Stimulated activated CD8-positive, alpha-beta memory T cell treated with anti-CD3 and anti-CD28 coated beads, Interleukin-12 subunit alpha, Interleukin-12 subunit beta, amount 100 ng/mL, for 24 hours (primary cell): ENCODE results near the gene PITPNB.

Experiments
- DNase-seq: peaks from one replicate; pipeline ENCODE4 v3.0.0-alpha.2; 2020; ENCODE audit errors: extremely low read depth

Gene PITPNB

DNA sequence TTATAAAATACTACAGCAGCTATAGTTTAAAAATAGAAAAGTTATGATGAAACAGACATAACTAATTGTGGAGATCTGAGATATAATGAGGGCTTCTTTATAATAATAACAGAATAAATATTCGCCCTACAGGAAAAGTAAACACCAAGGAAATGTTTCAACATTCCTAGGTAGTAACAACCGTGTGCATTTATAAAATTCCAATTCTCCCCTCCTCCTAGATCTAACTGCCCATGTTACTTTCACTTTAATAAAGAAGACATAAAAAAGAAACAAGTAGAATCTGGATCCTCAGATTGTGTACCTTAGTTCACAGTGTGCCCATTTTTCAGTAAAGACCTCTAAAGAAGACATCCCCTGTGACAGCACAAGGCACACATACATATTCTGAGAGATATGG lies 59.7 kb downstream of the PITPNB start:
- DNase-seq = no peak

DNA sequence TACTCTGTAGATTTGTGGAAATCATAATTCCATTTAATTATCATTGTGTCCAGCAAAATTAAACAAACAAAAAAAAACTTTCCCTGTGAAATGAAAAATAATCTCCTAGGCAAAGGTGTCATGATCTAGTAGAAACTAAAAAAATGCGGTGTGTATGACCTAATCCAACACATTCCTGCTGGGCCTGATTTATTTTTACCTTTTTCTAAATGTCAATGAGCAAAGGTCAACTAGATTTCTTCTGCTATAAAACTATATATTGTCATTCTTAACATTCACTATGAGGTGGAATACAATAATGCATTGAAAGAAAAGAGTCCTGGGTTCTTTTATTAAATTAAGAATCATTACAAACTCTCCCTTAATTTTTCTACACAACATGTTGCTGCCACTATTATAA lies 60.4 kb downstream of the PITPNB start:
- no peak for DNase-seq

DNA sequence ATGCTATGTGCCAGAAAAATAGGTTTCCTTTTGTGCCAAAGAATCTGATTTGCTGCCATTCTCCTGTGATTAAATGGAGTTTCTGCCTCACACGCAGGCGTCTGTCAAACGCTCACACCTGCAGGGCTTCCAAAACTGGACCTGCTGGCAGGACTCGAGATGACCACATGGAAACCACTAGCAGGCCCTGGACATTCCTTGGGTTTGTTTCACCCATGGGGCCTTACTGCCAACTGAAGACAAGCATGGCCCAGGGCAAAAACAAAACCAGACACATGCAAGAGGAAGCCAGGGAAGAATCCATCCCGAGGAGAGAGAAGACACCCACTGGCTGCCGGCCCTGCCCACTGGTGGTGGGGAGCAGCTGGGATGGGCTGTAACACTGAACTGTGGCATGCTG lies 61.6 kb downstream of the PITPNB start:
- DNase-seq = no peak

DNA sequence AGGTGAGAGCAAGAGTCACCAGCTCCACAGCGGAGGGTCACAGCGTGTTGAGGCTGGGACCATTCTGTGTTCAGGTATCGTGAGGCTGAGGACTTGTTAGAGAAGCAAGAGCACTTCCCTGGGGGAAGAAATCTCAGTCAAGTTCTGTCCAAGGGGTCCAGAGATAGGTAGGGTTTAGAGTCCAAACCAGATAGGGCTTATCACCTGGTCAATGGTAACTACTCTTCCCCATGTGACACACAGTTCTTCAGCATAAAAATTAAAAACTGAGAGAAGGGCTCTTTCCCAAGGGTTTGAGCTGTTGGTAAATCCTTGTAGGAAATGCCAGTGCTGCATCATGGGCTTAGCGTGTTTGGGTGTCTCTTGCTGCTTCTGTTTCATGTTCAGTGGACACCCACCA lies 62.7 kb downstream of the PITPNB start:
- no peak for DNase-seq

DNA sequence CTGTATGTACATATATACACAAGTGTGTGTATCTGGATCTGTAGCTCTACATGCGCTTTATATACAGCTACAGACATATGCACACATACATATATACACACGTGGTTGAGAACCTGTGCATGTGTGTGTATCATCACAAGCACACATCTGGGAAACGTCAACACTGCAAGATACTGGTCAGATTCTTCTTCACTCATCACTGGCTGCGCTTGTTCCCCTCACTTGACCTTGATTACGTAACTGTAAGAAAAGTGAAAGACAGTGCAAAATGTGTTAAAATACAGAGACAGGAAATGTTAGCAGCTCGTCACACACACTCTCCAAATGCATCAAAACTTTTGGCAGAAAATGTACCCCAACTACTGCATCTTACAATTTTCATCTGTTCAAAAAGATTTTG lies 65.6 kb downstream of the PITPNB start:
- DNase-seq = no peak

GRCh38 chr22:27851974-27852746 lies 66.9 kb downstream of the PITPNB start:
- DNase-seq = no peak

- DNase-seq = no peak
These were observed 69.0 kb downstream of the PITPNB start for GRCh38 chr22:27850000-27850521.

- no peak for DNase-seq
These were observed 71.1 kb downstream of the PITPNB start for GRCh38 chr22:27848005-27848404.

- DNase-seq = no peak
These were observed 72.1 kb downstream of the PITPNB start for GRCh38 chr22:27846910-27847309.

DNA sequence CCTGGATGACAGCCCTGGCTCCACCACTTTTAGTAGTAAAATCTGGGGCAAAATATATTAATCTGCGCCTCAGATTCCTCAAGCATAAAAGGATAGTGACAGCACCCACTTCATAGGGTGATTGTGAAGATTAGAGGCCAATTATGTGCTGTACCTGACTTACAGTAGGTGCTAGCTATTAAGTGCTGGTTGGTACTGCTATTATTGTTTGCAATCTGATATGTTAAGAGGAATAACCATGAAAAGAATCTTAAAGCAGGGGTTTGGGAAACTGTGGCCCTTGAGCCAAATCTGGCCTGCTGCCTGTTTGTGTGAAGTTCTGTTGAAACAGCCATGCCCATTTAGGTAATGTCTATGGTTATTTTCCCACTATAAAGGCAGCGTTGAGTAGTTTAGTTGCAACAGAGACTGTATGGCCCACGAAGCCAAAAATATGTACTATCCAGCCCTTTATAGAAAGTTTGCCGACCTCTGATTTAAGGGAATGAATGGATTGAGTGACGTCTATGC lies 72.8 kb downstream of the PITPNB start:
- no peak for DNase-seq

GRCh38 chr22:27845644-27846043 lies 73.4 kb downstream of the PITPNB start:
- DNase-seq = no peak

- DNase-seq = no peak
These were observed 74.1 kb downstream of the PITPNB start for GRCh38 chr22:27844656-27845591.

- no peak for DNase-seq
These were observed 74.8 kb downstream of the PITPNB start for GRCh38 chr22:27844256-27844655.

GRCh38 chr22:27843441-27843840 lies 75.6 kb downstream of the PITPNB start:
- DNase-seq = no peak

GRCh38 chr22:27842669-27843431 lies 76.2 kb downstream of the PITPNB start:
- DNase-seq = no peak

DNA sequence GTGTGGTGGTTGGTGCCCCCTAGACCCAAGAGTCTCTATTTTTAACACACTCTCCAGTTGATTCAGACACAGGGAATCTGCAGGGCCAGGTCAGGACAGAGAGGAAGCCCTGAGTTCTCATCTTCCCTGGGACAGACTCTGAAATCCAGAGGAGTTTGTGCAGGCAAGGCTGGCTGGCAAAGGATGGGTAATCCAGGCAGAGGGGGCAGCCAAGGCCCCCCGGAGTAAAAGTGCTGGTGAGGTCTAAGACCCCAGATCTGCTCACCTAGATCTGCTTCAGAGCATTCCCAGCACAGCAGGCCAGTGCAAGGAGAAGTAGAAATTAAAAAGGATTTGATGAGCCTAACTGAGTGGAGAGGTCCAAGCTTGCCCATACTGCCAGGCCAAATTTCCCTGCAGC lies 76.9 kb downstream of the PITPNB start:
- no peak for DNase-seq

GRCh38 chr22:27840436-27840835 lies 78.6 kb downstream of the PITPNB start:
- DNase-seq = no peak

DNA sequence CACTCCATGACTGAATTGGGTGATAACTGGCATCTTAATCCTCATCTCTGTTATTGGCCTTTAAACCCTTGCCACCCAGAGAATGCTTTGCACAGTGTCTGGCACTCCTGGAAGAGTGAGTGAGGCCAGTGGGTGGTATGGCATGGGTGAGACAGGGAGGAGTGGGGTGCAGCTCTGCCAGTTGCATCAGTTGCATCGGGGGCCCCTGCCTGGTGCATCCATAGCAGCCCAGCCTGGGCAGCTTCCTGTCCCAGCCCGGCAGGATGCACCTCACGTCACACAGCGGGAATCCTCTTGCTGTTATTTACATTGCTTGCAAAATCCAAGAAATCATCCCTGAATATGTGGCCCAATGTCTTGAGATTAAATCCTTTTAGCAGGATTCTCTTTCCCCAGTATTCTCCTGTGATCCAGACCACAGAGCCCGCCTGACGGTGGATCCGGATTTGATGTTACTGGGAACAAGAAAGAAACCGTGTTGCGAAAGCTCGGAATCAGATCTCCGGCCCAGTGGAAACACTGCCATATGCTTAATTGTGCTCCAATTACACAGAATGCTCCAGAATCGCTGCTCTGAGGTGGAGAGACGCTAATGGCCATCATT lies 79.9 kb downstream of the PITPNB start:
- DNase-seq = no peak

DNA sequence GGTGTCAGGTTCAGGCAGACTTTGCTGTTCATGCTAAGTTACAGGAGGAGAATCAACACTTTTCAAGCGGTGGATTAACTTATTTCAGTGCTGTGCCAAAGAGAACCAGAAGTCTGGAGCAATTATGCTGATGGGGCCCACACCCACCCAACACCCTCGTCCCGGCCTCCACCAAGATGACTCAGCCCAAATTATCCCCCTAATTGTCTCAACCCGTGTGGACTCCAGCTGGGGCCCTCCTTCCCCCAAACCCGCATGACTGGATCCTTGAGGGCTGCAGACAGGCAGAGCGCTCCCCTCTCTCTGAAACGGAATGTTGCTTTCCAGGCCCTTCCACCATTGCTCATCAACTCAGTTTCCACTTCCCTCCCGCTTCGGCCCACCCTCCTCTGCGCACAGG lies 82.9 kb downstream of the PITPNB start:
- DNase-seq = no peak

DNA sequence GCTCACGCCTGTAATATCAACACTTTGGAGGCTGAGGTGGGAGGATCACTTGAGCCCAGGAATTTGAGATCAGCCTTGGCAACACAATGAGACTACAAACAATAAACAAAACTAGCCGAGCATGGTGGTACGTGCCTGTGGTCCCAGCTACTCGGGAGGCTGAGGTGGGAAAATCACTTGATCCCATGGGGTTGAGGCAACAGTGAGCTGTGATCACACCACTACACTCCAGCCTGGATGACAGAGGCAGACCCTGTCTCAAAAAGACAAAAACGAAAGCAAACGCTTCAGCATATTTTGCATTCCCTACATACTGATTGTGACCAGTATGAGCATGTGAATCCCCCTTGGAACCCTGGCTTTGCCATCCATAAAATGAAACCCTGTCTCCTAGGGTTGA lies 83.6 kb downstream of the PITPNB start:
- DNase-seq = no peak
